GM19324 (cell line): ENCODE measurements around the gene OBSCN.

Experiments used
- ATAC-seq: cut with Tn5 transposase; IDR thresholded peaks from one replicate; pipeline ENCODE4 v1.9.1; 2021; ENCODE audit warnings: mild to moderate bottlenecking, moderate library complexity; ENCODE audit not compliant: unreplicated experiment, low FRiP score

Gene OBSCN

DNA sequence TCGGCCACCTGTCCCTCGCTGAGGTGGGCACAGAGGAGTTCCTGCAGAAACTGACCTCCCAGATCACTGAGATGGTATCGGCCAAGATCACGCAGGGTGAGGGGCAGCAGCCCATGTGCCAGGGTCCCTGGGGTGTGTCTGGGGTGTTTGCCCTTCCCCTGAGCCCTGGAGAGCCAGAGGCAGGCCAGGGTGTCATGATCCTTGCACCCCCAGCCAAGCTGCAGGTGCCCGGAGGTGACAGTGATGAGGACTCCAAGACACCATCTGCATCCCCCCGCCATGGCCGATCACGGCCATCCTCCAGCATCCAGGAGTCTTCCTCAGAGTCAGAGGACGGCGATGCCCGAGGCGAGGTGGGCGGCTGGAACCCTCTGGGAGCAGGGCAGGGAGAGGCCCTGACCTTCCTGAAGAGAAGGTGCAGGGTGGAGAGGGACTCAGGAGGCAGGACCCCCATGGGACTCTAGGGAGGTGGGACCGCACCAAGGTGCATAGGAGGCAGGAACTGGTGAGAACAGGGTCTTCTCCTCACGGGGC lies 129.3 kb downstream of the OBSCN start:
- no peak for ATAC-seq

GRCh38 chr1:228337711-228338520 lies 130.1 kb downstream of the OBSCN start:
- no peak for ATAC-seq

DNA sequence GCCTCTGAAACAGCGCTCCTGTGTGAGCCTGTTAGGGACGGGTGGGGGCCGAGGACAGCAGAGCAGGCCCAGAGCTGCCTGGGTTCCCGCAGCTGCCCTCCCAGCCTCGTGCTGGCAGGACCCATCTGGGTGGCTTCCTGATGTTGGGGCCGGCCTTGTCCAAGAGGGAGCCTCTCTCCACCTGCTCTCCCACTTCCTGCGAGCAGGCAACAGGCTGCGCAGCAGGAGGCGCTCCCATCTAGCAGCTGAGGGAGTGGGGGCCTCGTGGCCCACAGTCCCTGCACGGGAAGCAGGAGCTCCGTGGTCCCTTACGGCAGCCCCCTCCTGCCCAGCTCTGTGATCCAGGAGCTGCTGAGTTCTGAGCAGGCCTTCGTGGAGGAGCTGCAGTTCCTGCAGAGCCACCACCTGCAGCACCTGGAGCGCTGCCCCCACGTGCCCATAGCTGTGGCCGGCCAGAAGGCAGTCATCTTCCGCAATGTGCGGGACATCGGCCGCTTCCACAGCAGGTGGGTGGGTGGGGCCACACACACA lies 130.7 kb downstream of the OBSCN start:
- ATAC-seq = no peak

GRCh38 chr1:228339059-228339704 lies 131.3 kb downstream of the OBSCN start:
- no peak for ATAC-seq

GRCh38 chr1:228339766-228340685 lies 132.2 kb downstream of the OBSCN start:
- no peak for ATAC-seq

- no peak for ATAC-seq
These were observed 133.0 kb downstream of the OBSCN start for GRCh38 chr1:228340686-228341449.

GRCh38 chr1:228341450-228341813 lies 133.6 kb downstream of the OBSCN start:
- ATAC-seq = no peak

GRCh38 chr1:228341814-228342626 lies 134.2 kb downstream of the OBSCN start:
- ATAC-seq = no peak

DNA sequence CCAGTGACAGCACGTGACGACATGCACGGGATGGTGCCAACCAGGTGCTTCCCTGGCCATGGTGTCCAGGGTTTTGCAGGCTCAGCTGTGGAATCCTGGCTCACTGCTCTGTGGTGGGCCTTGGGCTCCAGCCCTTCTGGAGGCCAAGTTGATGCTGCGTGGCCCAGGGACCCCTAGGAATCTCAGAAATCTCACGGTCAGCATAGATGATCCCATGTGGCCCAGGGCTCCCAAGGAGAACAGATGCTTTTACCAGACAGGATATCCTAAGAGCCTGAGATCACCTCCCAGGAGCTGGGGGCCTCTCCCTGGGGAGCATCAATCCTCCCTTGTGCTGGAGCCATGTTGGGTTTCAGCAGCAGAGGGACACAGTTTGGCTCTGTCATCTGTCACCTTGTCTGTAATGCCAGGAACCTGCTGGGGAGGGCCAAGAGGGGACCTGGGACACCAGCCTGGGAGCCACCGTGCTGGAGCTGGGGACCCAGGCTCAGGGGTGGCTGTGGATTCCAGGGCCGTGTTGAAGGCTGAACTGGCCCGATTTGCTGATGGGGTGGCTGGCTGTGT lies 134.9 kb downstream of the OBSCN start:
- ATAC-seq = no peak

DNA sequence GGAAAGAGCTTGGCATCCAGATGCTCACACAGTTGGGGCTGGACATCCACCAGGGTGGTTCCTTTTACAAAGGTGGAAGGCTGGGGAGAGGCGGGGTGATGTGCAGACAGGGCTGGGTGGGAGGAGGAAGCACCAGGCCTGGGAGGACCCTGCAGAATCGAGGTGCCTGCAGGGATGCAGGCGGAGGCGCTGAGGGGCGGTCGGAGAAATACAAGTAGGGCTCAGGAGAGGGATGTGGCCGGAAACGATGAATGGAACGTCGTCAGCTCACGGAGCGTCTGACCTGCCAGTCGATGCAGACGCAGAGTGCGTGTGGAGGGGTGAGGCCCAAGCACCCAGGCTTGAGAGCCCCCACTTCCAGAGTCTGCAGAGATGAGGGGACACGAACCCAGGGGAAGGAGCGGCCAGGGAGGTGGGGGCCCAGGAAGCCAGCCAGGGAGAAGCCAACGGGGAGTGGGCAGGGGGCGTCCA lies 135.4 kb downstream of the OBSCN start:
- no peak for ATAC-seq

GRCh38 chr1:228344631-228345072 lies 136.8 kb downstream of the OBSCN start:
- ATAC-seq = no peak

DNA sequence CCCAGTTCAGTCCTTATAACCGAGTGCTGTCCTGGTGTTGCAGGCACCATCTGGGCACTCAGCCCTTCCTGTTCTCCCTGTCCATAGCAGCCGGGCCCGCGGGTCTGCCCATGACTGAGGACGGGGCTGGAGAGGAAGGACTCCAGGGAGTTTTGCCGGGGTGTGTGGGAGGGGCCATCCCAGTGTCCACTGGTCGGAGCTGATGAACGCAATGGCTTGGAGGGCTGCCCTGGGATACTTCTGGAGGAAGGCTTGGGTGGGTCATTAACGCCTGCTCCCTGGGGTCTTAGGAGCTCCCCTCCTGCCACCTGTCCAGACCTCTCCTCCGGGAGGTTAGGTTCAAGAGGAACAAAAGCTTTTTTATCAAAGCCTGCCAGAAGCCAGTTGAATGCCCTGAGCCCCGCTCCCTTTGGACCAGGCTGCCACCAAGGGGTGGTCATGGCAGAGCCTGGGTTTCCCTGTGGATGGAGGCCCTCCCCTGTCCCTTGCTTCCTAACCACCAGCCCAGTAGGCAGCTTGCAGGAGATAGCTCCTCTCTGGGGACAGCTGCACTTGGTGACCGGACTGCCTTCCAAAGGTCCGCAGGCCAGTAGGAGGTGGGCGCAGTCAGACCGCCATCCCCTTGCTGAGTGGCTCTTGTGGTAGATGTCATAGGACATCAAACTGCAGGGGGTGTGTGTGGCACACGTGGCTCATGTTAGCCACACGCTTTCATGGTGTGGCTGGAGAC lies 137.5 kb downstream of the OBSCN start:
- ATAC-seq = no peak

DNA sequence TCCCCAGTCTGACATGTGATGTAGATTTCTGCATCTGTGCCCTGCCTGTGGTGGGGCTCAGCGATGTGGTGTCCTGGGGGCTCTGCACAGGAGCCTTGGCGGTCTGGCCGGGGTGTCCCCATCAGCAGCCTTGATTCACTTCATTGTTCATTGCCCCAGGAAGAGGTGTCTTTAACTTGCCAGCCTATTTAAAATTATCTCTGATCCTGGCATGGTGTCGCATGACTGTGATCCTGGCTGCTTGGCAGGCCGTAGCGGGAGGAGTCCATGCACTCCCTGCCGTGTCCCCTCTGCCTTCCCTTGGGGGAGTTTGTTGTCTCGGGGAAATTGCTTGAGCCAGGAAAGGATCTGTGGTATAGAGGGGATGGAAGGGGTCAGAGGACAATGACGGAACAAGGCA lies 138.9 kb downstream of the OBSCN start:
- ATAC-seq = no peak

DNA sequence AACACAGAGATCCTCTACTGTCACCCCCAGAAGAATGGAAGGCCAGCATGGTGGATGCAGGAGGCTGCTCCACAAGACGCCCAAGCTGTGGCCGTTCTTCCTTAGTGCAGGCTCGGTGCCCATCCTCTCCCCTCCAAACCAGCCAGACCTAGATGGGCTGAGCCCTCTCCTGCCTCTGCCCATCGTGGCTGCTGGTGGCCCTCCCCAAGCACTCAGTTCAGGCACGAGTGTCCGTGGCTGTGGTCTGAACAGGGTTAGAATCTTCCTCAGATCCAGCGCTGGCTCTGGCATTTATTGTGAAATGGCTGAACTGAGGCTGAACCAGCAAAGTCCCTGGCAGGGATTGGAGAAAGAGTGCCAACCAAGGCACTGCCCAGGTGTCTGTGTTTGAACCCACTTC lies 139.3 kb downstream of the OBSCN start:
- ATAC-seq = no peak

DNA sequence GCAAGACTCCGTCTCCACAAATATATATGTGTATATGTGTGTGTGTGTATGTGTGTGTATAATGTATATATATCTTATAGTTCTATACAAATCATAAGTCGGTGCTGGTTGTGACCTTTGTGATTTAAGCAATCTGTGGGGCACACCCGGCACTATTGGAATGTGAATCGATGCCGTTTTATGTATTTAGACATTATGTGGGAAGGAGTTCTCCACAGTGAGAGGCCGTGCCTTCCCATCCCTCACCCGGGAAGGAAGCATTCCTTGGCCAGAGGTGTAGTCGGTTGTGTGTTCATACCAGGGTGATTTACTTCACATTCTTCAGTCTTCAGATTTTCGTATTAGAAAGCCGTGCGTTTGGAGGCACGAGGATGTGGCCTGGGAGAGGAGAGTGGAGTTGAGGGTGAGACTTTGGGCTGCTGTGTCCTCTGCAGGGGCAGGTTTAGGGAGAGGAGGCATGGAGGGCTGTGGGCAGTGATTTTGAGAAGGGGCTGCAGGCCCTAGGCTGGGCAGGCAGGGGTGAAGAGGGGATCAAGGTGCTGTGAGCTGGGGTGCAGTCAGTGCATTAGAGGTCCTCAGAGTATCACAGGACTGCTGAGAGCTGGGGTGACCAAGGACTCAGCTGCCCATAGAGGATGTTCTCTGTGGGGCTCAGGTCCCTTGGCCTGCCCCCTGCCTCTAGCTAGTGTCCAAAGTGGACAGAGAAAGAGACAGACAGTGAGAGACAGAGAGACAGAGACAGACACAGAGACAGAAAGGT lies 141.0 kb downstream of the OBSCN start:
- ATAC-seq = no peak

DNA sequence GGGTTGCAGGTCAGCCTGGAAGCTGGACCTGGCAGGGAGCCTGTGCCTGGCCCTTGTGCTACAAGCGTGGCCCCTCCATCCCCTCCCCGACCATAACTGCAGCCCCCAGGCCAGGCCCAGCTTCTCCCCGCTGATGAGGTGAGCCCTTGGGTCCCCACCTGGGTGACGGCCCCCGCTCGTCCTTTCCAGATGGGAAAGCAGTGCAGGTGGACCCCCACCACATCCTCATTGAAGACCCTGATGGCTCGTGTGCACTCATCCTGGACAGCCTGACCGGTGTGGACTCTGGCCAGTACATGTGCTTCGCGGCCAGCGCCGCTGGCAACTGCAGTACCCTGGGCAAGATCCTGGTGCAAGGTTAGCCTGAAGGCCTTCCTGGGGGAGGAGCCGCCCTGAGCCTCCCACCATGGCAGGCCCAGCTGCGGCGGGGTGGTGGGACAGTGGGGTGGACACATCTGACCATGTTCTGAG lies 141.9 kb downstream of the OBSCN start:
- ATAC-seq = no peak

GRCh38 chr1:228350179-228350742 lies 142.4 kb downstream of the OBSCN start:
- no peak for ATAC-seq
